GM18868 (cell line): ENCODE measurements around the gene FOXA1.
"Not testable (repeated sequence)": the region's sequence is repeated elsewhere in the genome, so short reads cannot be mapped to it uniquely, and the experiment has no call there.

Experiments used
- ATAC-seq: cut with Tn5 transposase; IDR thresholded peaks from one replicate; pipeline ENCODE4 v1.9.1; 2021; ENCODE audit warnings: mild to moderate bottlenecking, moderate library complexity; ENCODE audit not compliant: unreplicated experiment

The FOXA1 gene

DNA sequence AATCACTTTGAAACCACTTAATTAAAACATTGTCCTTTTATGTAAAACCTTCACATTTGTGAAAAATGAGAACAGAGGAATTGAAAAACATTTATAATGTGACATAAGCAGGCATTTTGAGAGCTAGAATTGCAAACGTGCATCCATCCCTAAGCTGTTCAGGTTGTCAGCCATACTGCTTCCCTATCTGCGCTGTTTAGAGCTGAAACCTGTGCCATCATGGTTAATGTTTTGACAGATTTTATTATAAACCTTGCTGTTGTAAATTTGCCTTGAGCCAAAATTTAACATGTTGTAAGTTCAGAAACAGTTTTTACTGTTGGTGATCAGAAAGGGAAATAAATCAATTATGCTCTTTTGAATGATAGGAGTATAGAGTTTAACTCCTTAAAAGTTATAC, 31.9 kb downstream of the FOXA1 start:
- ATAC-seq, result no peak

- no peak for ATAC-seq
Measured at GRCh38 chr14:37559386-37559785, 35.7 kb downstream of the FOXA1 start.

- no peak for ATAC-seq
Measured at GRCh38 chr14:37558740-37559139, 36.3 kb downstream of the FOXA1 start.

- not testable (repeated sequence) for ATAC-seq
Measured at GRCh38 chr14:37555596-37555995, 39.5 kb downstream of the FOXA1 start.

DNA sequence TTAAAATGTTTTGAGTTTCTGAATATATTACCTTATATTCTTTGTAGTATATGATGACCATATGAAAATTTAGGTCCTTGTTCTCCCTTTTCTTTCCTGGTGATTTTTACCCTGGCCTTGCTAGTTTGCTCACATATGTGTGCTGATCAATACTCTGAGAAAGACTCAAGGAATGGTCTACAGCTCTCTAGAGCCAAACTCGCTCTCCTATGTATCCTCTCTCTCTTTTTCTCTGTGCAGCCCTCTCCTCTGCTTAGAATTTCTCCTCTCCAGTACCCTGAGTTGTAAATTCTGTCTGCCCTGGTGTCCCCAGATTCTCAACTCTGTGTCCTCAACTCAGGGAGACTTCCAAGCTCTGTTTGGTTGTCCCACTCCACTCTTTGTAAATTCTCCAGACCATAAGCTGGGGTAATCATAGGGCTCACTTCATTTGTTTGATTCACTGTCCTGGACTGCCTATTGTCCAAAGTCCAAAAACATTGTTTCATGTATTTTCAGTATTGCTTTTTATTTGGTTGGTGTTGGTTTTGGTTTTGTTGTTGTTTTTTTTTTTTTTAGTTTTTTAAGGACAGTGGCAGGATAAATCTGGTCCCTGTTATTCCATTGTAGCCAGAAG, 41.0 kb downstream of the FOXA1 start:
- no peak for ATAC-seq

DNA sequence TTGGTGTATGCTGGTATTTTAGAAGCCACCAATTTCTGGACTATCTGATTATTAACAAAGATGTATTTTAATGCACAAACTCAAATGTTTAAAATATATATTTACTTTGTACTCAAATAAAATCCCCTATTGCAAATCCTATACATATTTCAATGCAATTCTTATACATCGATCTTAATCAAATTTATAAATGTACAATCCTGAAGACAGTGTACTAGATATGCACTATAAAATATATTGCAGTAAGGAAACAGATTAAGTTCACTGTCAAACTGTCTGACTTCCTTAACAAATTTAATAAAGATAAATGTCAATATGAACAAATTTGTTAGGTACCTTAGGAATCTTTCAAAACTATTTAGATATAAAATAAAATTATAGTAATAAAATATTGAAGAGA, 43.9 kb downstream of the FOXA1 start:
- no peak for ATAC-seq

- ATAC-seq, result no peak
Measured at GRCh38 chr14:37550511-37550910, 44.5 kb downstream of the FOXA1 start.

GRCh38 chr14:37546621-37547447, 48.2 kb downstream of the FOXA1 start:
- no peak for ATAC-seq

DNA sequence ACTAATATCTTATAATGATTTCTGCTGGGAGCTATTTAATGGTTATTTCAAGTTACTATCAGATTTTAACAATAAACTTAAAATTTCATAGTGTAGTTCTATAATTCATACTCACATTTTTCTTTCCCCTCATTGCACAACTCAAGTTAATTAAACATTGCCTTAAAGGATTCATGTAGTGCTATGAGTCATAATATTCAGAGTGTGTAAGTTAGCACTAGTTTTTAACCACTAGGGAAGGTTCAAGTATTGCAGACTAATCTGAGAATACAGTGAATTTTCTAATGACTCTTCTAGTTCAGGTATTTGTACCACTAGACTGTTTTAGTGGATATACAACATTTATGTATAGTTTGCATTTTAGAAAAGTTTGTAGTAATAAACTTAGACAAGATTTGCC, 49.9 kb downstream of the FOXA1 start:
- no peak for ATAC-seq

DNA sequence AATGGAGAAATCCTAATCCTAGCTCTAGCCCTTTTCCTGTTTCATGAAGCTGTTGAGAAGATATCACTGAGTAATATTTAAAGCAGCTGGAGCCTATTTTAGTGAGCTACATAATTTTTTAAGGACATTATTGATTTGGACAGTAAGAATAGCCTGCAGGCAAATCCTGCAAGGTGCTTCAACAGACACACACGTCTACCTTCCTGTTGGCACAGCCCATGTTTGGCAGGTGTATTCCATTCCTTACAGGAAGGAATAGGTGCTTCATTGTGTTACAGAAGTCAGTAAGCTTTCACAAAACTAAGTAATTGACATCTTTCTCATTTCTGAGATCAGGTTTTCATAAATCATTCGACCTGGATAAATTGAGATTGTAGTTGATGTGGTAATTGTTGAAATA, 50.6 kb downstream of the FOXA1 start:
- no peak for ATAC-seq

DNA sequence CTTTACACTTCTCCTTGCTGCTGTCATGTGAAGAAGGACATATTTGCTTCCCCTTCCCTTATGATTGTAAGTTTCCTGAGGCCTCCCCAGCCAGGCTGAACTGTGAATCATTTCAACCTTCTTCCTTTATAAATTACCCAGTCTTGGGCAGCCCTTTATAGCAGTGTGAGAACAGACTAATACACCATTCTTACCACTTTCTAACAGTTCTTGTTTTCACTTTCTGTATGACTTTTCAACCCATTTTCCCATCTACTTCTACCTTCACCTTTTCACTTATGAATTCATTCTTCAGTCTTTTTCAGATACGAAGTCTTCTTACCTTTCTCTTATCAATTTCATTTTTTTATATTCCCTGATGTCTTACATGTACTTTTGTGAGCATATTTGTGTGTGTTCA, 55.1 kb downstream of the FOXA1 start:
- ATAC-seq, result no peak
